ENCODE results near the gene THEMIS.

The THEMIS gene

DNA sequence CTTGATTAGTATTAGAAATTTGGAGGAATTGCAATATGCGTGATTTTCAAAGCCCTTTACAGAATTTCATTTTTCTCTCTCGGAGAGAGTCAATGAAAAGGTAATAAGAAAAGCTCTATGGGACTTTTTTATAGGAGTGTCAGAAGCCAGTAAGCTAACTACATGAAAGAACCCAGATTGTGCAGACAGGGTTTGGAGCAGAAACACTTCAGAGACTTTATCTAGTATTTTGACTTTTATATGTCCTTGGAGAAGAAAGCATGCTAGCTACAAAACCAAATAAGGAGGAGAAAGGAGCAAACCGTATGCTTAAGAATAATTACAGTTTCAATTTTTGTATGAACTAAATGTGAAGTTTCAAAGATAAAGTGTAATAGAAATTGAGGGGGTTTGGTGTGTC is 182.2 kb downstream of the THEMIS start:
- TF ChIP-seq, protein P1, sequence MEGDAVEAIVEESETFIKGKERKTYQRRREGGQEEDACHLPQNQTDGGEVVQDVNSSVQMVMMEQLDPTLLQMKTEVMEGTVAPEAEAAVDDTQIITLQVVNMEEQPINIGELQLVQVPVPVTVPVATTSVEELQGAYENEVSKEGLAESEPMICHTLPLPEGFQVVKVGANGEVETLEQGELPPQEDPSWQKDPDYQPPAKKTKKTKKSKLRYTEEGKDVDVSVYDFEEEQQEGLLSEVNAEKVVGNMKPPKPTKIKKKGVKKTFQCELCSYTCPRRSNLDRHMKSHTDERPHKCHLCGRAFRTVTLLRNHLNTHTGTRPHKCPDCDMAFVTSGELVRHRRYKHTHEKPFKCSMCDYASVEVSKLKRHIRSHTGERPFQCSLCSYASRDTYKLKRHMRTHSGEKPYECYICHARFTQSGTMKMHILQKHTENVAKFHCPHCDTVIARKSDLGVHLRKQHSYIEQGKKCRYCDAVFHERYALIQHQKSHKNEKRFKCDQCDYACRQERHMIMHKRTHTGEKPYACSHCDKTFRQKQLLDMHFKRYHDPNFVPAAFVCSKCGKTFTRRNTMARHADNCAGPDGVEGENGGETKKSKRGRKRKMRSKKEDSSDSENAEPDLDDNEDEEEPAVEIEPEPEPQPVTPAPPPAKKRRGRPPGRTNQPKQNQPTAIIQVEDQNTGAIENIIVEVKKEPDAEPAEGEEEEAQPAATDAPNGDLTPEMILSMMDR (conservative IDR thresholded peaks at IDR 0.05; ENCODE audit: low read length): no peak
- no peak for DNase-seq (ENCODE audit: low read depth)
- H3K4me3 ChIP-seq (ENCODE audit: low read length): no peak overlapping the region

- DNase-seq (ENCODE audit: low read depth): no peak
- H3K4me3 ChIP-seq (ENCODE audit: low read length): no peak overlapping the region
- TF ChIP-seq, protein P1 (conservative IDR thresholded peaks at IDR 0.05; ENCODE audit: low read length): no peak
These were observed 183.5 kb downstream of the THEMIS start for GRCh38 chr6:127717384-127717783.

DNA sequence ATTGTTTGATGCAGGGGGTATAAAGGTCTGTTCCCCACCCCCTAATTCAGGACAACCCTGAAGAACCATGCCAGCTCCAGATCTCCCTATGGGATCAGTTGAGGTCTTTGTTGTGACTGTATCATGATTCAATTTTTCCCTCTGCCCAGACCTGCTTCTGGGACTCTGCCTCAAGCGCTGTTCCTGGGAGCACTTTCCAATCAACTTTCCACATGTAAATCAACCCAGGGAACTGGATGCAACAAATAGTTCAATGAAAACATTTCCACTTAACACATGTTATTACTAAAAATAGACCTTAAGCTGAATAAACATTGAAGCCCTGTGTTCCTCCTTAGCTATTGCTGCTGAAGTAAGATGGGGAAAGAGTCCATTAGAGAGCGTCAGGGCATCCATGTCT is 184.4 kb downstream of the THEMIS start:
- TF ChIP-seq, protein P1 (conservative IDR thresholded peaks at IDR 0.05; ENCODE audit: low read length): no peak
- no peak for DNase-seq (ENCODE audit: low read depth)
- no peak overlapping the region for H3K4me3 ChIP-seq (ENCODE audit: low read length)

DNA sequence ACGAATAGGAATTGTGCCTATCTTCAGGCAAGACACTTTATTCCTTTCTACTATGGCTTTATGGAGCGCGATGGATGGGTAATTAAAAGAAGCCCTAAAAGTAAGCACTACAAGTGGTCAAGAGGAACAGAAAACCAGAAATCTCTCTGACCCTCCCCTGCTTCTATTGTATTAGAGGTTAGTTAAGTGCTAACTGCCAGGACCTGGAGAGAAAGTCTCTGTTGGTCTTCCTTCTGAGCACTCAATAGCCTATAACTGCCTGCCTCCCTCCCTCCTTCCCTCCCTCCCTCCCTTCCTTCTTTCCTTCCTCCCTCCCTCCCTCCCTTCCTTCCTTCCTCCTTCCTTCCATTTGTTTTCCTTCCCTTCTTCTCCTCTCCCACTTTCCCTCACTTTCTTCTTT is 190.2 kb downstream of the THEMIS start:
- no peak for DNase-seq (ENCODE audit: low read depth)
- TF ChIP-seq, protein P1 (conservative IDR thresholded peaks at IDR 0.05; ENCODE audit: low read length): no peak
- no peak overlapping the region for H3K4me3 ChIP-seq (ENCODE audit: low read length)

- H3K4me3 ChIP-seq (ENCODE audit: low read length): no peak overlapping the region
- no peak for DNase-seq (ENCODE audit: low read depth)
- TF ChIP-seq, protein P1 (conservative IDR thresholded peaks at IDR 0.05; ENCODE audit: low read length): no peak
These were observed 194.6 kb downstream of the THEMIS start for GRCh38 chr6:127706216-127706615.

GRCh38 chr6:127695108-127695507 is 205.8 kb downstream of the THEMIS start:
- TF ChIP-seq, protein P1 (conservative IDR thresholded peaks at IDR 0.05; ENCODE audit: low read length): no peak
- DNase-seq (ENCODE audit: low read depth): no peak
- H3K4me3 ChIP-seq (ENCODE audit: low read length): no peak overlapping the region

DNA sequence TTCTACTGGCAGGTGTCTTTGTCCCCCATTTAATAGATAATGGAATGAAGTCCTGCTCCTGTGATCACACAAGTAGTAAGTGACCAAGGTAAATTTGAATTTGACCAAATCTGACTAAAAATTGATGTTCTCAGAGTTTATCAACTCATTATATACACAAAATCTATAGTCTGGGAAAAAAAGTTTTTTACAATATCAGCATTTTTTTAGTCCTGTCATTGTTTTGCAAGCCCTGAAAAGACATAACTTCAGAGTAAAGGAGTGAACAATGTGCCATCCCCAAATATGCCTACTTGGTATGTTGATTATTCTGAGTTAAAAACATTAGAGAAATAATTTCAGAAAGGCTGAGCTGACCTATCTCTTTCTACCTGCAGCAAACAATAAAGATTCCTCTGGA is 209.7 kb downstream of the THEMIS start:
- no peak for DNase-seq (ENCODE audit: low read depth)
- TF ChIP-seq, protein P1 (conservative IDR thresholded peaks at IDR 0.05; ENCODE audit: low read length): no peak
- no peak overlapping the region for H3K4me3 ChIP-seq (ENCODE audit: low read length)

All from AG10803 (cell line).